Mesenchymal stem cell (in vitro differentiated cells and primary cell): ENCODE data around the gene PAPSS2.

ENCODE experiments used
- DNase-seq: peaks from one replicate; pipeline ENCODE4 v3.0.0-alpha.2; 2013
- H2AFZ ChIP-seq: one replicate; pipeline ENCODE4 v1.6.1; 2013; ENCODE audit warnings: low read depth, mild to moderate bottlenecking, control low read depth, inconsistent platforms, low read length, moderate library complexity
- H2AK5ac ChIP-seq: 2 replicates; pipeline ENCODE4 v1.6.1; 2013; ENCODE audit warnings: low read length, moderate library complexity, mild to moderate bottlenecking, inconsistent platforms; ENCODE audit not compliant: severe bottlenecking
- H2BK120ac ChIP-seq: one replicate; pipeline ENCODE4 v1.6.1; 2013; ENCODE audit warnings: low read depth, mild to moderate bottlenecking, inconsistent platforms, low read length, moderate library complexity
- H2BK12ac ChIP-seq, 2 experiments: one replicate each; pipeline ENCODE4 v1.6.1; 2013; ENCODE audit warnings: inconsistent platforms in 2 of 2, low read length in 2 of 2, mild to moderate bottlenecking in 2 of 2, moderate library complexity in 2 of 2, control low read depth in 1 of 2
- H2BK15ac ChIP-seq: one replicate; pipeline ENCODE4 v1.6.1; 2013; ENCODE audit warnings: mild to moderate bottlenecking, low read depth, inconsistent platforms; ENCODE audit not compliant: poor library complexity, severe bottlenecking
- H2BK5ac ChIP-seq: 2 replicates; pipeline ENCODE4 v1.6.1; 2013; ENCODE audit warnings: low read depth, mild to moderate bottlenecking, low read length, control low read depth, inconsistent platforms; ENCODE audit not compliant: poor library complexity, severe bottlenecking
- H3K14ac ChIP-seq, 2 experiments: one replicate each; pipeline ENCODE4 v1.6.1; 2013; ENCODE audit warnings: inconsistent platforms in 2 of 2, low read length in 2 of 2, control low read depth in 1 of 2, mild to moderate bottlenecking in 1 of 2, moderate library complexity in 1 of 2
- H3K18ac ChIP-seq, 2 experiments: one replicate each; pipeline ENCODE4 v1.6.1; 2013; ENCODE audit warnings: inconsistent platforms in 2 of 2, low read length in 2 of 2, control low read depth in 1 of 2, low read depth in 1 of 2, mild to moderate bottlenecking in 1 of 2
- H3K23ac ChIP-seq, 2 experiments: one replicate each; pipeline ENCODE4 v1.6.1; 2013; ENCODE audit warnings: inconsistent platforms in 2 of 2, low read length in 2 of 2, mild to moderate bottlenecking in 2 of 2, moderate library complexity in 2 of 2, control low read depth in 1 of 2
- H3K27ac ChIP-seq: 2 replicates; pipeline ENCODE4 v1.5.1; 2013; ENCODE audit warnings: mild to moderate bottlenecking, moderate library complexity, low read length, control low read depth, inconsistent platforms; ENCODE audit not compliant: poor library complexity, severe bottlenecking
- H3K27me3 ChIP-seq, 2 experiments: 2 replicates each; pipeline versions ENCODE4 v1.6.1 to v1.7.0; 2013; ENCODE audit warnings: low read length in 2 of 2, mild to moderate bottlenecking in 2 of 2, moderate library complexity in 2 of 2, control low read depth in 1 of 2, inconsistent platforms in 1 of 2; ENCODE audit not compliant: control insufficient read depth in 1 of 2, insufficient read depth in 1 of 2
- H3K36me3 ChIP-seq, 2 experiments: 2 replicates each; pipeline versions ENCODE4 v1.6.1 to v1.7.0; 2013; ENCODE audit warnings: low read length in 2 of 2, control low read depth in 1 of 2, inconsistent platforms in 1 of 2, low read depth in 1 of 2, mild to moderate bottlenecking in 1 of 2; ENCODE audit not compliant: insufficient read depth in 2 of 2, control insufficient read depth in 1 of 2
- H3K4ac ChIP-seq, 2 experiments: one replicate each; pipeline ENCODE4 v1.6.1; 2013; ENCODE audit warnings: inconsistent platforms in 2 of 2, low read length in 2 of 2, mild to moderate bottlenecking in 2 of 2, moderate library complexity in 2 of 2, control low read depth in 1 of 2, low read depth in 1 of 2
- H3K4me1 ChIP-seq: 2 replicates; pipeline ENCODE4 v1.6.1; 2013; ENCODE audit warnings: low read depth, low read length, control low read depth; ENCODE audit not compliant: control insufficient read depth, insufficient read depth
- H3K4me2 ChIP-seq: 2 replicates; pipeline ENCODE4 v1.6.1; 2013; ENCODE audit warnings: low read length, mild to moderate bottlenecking, inconsistent platforms; ENCODE audit not compliant: poor library complexity, severe bottlenecking
- H3K4me3 ChIP-seq, 2 experiments: 2 replicates each; pipeline versions ENCODE4 v1.5.1 to v1.7.0; 2013; ENCODE audit warnings: low read length in 2 of 2, mild to moderate bottlenecking in 2 of 2, control low read depth in 1 of 2, low read depth in 1 of 2; ENCODE audit not compliant: insufficient read depth in 1 of 2
- H3K79me1 ChIP-seq: replicated peaks from 2 replicates; pipeline ENCODE4 v1.6.1; 2013; ENCODE audit warnings: mild to moderate bottlenecking, control low read depth, low read length, inconsistent platforms; ENCODE audit not compliant: poor library complexity, severe bottlenecking
- H3K9ac ChIP-seq: 2 replicates; pipeline ENCODE4 v1.7.0; 2013; ENCODE audit warnings: mild to moderate bottlenecking, low read length, moderate library complexity
- H3K9me3 ChIP-seq: 2 replicates; pipeline ENCODE4 v1.7.0; 2013; ENCODE audit warnings: mild to moderate bottlenecking, low read length; ENCODE audit not compliant: control insufficient read depth
- H4K8ac ChIP-seq: one replicate; pipeline ENCODE4 v1.6.1; 2013; ENCODE audit warnings: inconsistent platforms, mild to moderate bottlenecking, low read length, moderate library complexity
- H4K91ac ChIP-seq: one replicate; pipeline ENCODE4 v1.6.1; 2013; ENCODE audit warnings: mild to moderate bottlenecking, low read length, inconsistent platforms
- WGBS: methylation state at CpG from one replicate; pipeline ENCODE4 v1.1.7; 2013; ENCODE audit warnings: mixed read lengths; 5-methylcytosine and 5-hydroxymethylcytosine counted together

Gene PAPSS2

DNA sequence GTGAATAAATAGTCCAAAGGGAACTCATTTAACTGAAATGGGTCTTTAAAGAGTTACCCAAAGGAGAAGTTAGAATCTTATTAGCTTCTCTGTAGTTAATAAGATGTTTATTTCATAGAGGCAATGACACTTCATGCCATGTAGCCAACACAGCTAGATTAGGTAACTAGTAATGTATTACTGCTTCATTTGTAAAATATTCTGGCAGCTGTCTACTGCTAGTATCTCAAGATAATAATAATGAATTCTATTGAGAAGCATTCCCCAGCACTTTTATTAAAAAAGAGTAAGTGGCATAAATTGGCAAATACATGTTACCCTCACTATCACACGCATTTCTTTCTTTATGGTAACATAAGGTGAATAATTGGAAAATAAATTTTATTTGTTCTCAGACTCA is 10.1 kb downstream of the PAPSS2 start:
- Histone ChIP-seq H3K79me1 (peaks cover 9% of the 10 kb centered on the region), H3K4ac (no peak overlapping the region), H2BK5ac (no peak overlapping the region), H2AFZ (no peak overlapping the region), H3K27me3 (no peaks in the 10 kb centered on the region), H4K91ac (no peak overlapping the region), H4K8ac (no peak overlapping the region), H3K23ac (no peak overlapping the region), H2BK120ac (no peak overlapping the region), H3K4me3 (no peak overlapping the region), H3K4me2 (no peak overlapping the region), H3K14ac (no peak overlapping the region), H2BK15ac (no peak overlapping the region), H3K4me1 (peaks cover 2% of the 10 kb centered on the region), H3K9me3 (no peaks in the 10 kb centered on the region), H2BK12ac (no peak overlapping the region), H3K36me3 (peaks cover 0 to 12% of the 10 kb centered on the region in 2 experiments), H3K27ac (no peak overlapping the region), H2AK5ac (no peak overlapping the region), H3K9ac (no peak overlapping the region), H3K18ac (no peak overlapping the region)
- WGBS = no CpG with 5 or more reads among the region's 1 CpG
- no peak for DNase-seq

- Histone ChIP-seq H3K23ac (no peak overlapping the region), H3K4me3 (no peak overlapping the region), H3K27me3 (no peaks in the 10 kb centered on the region), H3K18ac (no peak overlapping the region), H3K4me1 (peaks cover 2% of the 10 kb centered on the region), H3K9ac (peak overlapping the region; percentile 26), H2BK15ac (no peak overlapping the region), H4K91ac (no peak overlapping the region), H3K27ac (no peak overlapping the region), H2BK5ac (no peak overlapping the region), H3K9me3 (no peaks in the 10 kb centered on the region), H4K8ac (no peak overlapping the region), H2BK12ac (no peak overlapping the region), H3K36me3 (peaks cover 0 to 12% of the 10 kb centered on the region in 2 experiments), H3K14ac (no peak overlapping the region), H2AFZ (no peak overlapping the region), H2BK120ac (no peak overlapping the region), H3K79me1 (peaks cover 9% of the 10 kb centered on the region), H2AK5ac (no peak overlapping the region), H3K4ac (no peak overlapping the region), H3K4me2 (no peak overlapping the region)
- peak; percentile 70 for DNase-seq
Observed at GRCh38 chr10:87670586-87670985, 10.9 kb downstream of the PAPSS2 start.

GRCh38 chr10:87671139-87671815 is 11.6 kb downstream of the PAPSS2 start:
- no peak overlapping the region for H3K18ac ChIP-seq
- H2BK15ac ChIP-seq = no peak overlapping the region
- H3K27ac ChIP-seq = no peak overlapping the region
- H2AK5ac ChIP-seq = no peak overlapping the region
- no peak overlapping the region for H3K4ac ChIP-seq
- peaks cover 9% of the 10 kb centered on the region for H3K79me1 ChIP-seq
- no peak overlapping the region for H3K14ac ChIP-seq
- WGBS = 72% methylated on average over 2 of the region's 3 CpGs
- H3K4me2 ChIP-seq = no peak overlapping the region
- H3K27me3 ChIP-seq = no peaks in the 10 kb centered on the region
- H3K36me3 ChIP-seq = peaks cover 0 to 9% of the 10 kb centered on the region in 2 experiments
- H3K9ac ChIP-seq = no peak overlapping the region
- H3K4me3 ChIP-seq = no peak overlapping the region
- H3K4me1 ChIP-seq = peaks cover 2% of the 10 kb centered on the region
- no peak overlapping the region for H4K91ac ChIP-seq
- H2BK12ac ChIP-seq = no peak overlapping the region
- no peak overlapping the region for H4K8ac ChIP-seq
- no peak overlapping the region for H2BK5ac ChIP-seq
- H3K9me3 ChIP-seq = no peaks in the 10 kb centered on the region
- peak; percentile 72 for DNase-seq
- no peak overlapping the region for H2AFZ ChIP-seq
- no peak overlapping the region for H2BK120ac ChIP-seq
- H3K23ac ChIP-seq = no peak overlapping the region

- no peak overlapping the region for H3K14ac ChIP-seq
- no peak overlapping the region for H2BK5ac ChIP-seq
- no peak overlapping the region for H2AFZ ChIP-seq
- H3K36me3 ChIP-seq = no peaks in the 10 kb centered on the region
- no peak overlapping the region for H4K8ac ChIP-seq
- H3K4me1 ChIP-seq = peaks cover 2% of the 10 kb centered on the region
- H3K18ac ChIP-seq = no peak overlapping the region
- no peak overlapping the region for H2BK15ac ChIP-seq
- no peak overlapping the region for H3K23ac ChIP-seq
- H3K4me2 ChIP-seq = no peak overlapping the region
- no peak for DNase-seq
- H2BK120ac ChIP-seq = no peak overlapping the region
- WGBS = 98% methylated on average over 3 of the region's 3 CpGs
- H3K27ac ChIP-seq = no peak overlapping the region
- H3K27me3 ChIP-seq = no peaks in the 10 kb centered on the region
- H2BK12ac ChIP-seq = no peak overlapping the region
- no peak overlapping the region for H4K91ac ChIP-seq
- H3K9me3 ChIP-seq = no peaks in the 10 kb centered on the region
- no peak overlapping the region for H3K4ac ChIP-seq
- H3K4me3 ChIP-seq = no peak overlapping the region
- peaks cover 6% of the 10 kb centered on the region for H3K79me1 ChIP-seq
- no peak overlapping the region for H2AK5ac ChIP-seq
- no peak overlapping the region for H3K9ac ChIP-seq
Observed at GRCh38 chr10:87672551-87672950, 12.9 kb downstream of the PAPSS2 start.
